IMR-90 (cell line): Measurements from ENCODE around the gene SLCO1B1. TPM values are rescaled to one million over a fixed set of nuclear protein-coding genes. Genes with fewer than 3 reads are reported as not detected.

Experiments used
- ATAC-seq: fragments of 200-7000 bp; cut with Tn5 transposase; 2 replicates; pipeline ENCODE4 v1.9.1; 2020; ENCODE audit warnings: low read depth, mild to moderate bottlenecking, moderate library complexity
- BruUV-seq: library from RNA; stranded (reverse); fragments of 400-500 nt; replicated peaks from 2 replicates; lab custom pipeline; 2021; lab: Mats Ljungman, UMichigan
- CTCF ChIA-PET: fragments of 300-600 bp; formaldehyde crosslinking; extraction: SDS; loops from one replicate; lab custom pipeline; 2021; ENCODE audit warnings: antibody characterized with exemption; lab: Yijun Ruan, JAX
- POLR2A ChIA-PET: fragments of 300-600 bp; sonication (Branson Sonifier 250); formaldehyde crosslinking; loops from one replicate; lab custom pipeline; 2022; ENCODE audit warnings: antibody characterized with exemption; ENCODE audit not compliant: unreplicated experiment; lab: Charles Lee
- DNase-seq: peaks from one replicate; pipeline ENCODE4 v3.0.0; 2013
- H2AFZ ChIP-seq: replicated peaks from 2 replicates; pipeline ENCODE3; 2013; ENCODE audit warnings: low read length, mild to moderate bottlenecking; ENCODE audit not compliant: poor library complexity
- H2AK5ac ChIP-seq: 2 replicates; pipeline ENCODE4 v1.6.1; 2013; ENCODE audit warnings: low read depth, low read length, inconsistent platforms
- H2AK9ac ChIP-seq: replicated peaks from 2 replicates; pipeline ENCODE3; 2013; ENCODE audit warnings: mild to moderate bottlenecking, low read depth, low read length, moderate library complexity; ENCODE audit not compliant: poor library complexity
- H2BK120ac ChIP-seq: 2 replicates; pipeline ENCODE4 v1.6.1; 2013; ENCODE audit warnings: low read depth, low read length, inconsistent platforms
- H2BK15ac ChIP-seq: 3 replicates; pipeline ENCODE4 v1.6.1; 2013; ENCODE audit warnings: low read depth, low read length, inconsistent platforms
- H2BK20ac ChIP-seq: 2 replicates; pipeline ENCODE4 v1.6.1; 2013; ENCODE audit warnings: low read depth, mild to moderate bottlenecking, inconsistent platforms, low read length, moderate library complexity
- H2BK5ac ChIP-seq: 2 replicates; pipeline ENCODE4 v1.6.1; 2013; ENCODE audit warnings: mild to moderate bottlenecking, low read depth, low read length, inconsistent platforms; ENCODE audit not compliant: poor library complexity, severe bottlenecking
- H3K14ac ChIP-seq: replicated peaks from 2 replicates; pipeline ENCODE4 v1.6.1; 2013; ENCODE audit warnings: low read depth, low read length, inconsistent platforms
- H3K18ac ChIP-seq: 2 replicates; pipeline ENCODE4 v1.6.1; 2013; ENCODE audit warnings: low read depth, low read length, control low read depth
- H3K23ac ChIP-seq: 2 replicates; pipeline ENCODE4 v1.6.1; 2013; ENCODE audit warnings: low read depth, low read length, inconsistent platforms
- H3K27ac ChIP-seq: 2 replicates; pipeline ENCODE4 v1.5.1; 2013; ENCODE audit warnings: mild to moderate bottlenecking, control low read depth, low read length; ENCODE audit not compliant: insufficient read depth
- H3K27me3 ChIP-seq: 2 replicates; pipeline ENCODE4 v1.6.1; 2013; ENCODE audit warnings: low read length; ENCODE audit not compliant: control insufficient read depth, insufficient read depth
- H3K36me3 ChIP-seq: 2 replicates; pipeline ENCODE4 v1.6.1; 2013; ENCODE audit warnings: low read length, mixed read lengths; ENCODE audit not compliant: control insufficient read depth, insufficient read depth
- H3K4ac ChIP-seq: 2 replicates; pipeline ENCODE4 v1.6.1; 2013; ENCODE audit warnings: low read depth, low read length, inconsistent platforms
- H3K4me1 ChIP-seq: 2 replicates; pipeline ENCODE4 v1.6.1; 2013; ENCODE audit warnings: low read length, mixed read lengths; ENCODE audit not compliant: control insufficient read depth, insufficient read depth
- H3K4me2 ChIP-seq: 2 replicates; pipeline ENCODE4 v1.6.1; 2013; ENCODE audit warnings: low read depth, mild to moderate bottlenecking, control low read depth, low read length, moderate library complexity
- H3K4me3 ChIP-seq: 2 replicates; pipeline ENCODE4 v1.5.1; 2013; ENCODE audit warnings: low read depth, mild to moderate bottlenecking, control low read depth, low read length, moderate library complexity; ENCODE audit not compliant: insufficient read depth
- H3K56ac ChIP-seq: 2 replicates; pipeline ENCODE4 v1.6.1; 2013; ENCODE audit warnings: low read length, inconsistent platforms; ENCODE audit not compliant: insufficient read depth; ENCODE audit errors: extremely low read depth
- H3K79me1 ChIP-seq, 2 experiments: 2 replicates each; pipeline ENCODE4 v1.6.1; 2013; ENCODE audit warnings: low read length in 2 of 2, inconsistent platforms in 1 of 2, low read depth in 1 of 2
- H3K9ac ChIP-seq: 2 replicates; pipeline ENCODE4 v1.6.1; 2013; ENCODE audit warnings: low read depth, low read length, control low read depth
- H3K9me1 ChIP-seq: 2 replicates; pipeline ENCODE4 v1.6.1; 2013; ENCODE audit warnings: low read length, inconsistent platforms; ENCODE audit not compliant: insufficient read depth
- H3K9me3 ChIP-seq: 2 replicates; pipeline ENCODE4 v1.6.1; 2013; ENCODE audit warnings: low read length; ENCODE audit not compliant: control insufficient read depth, insufficient read depth
- H4K20me1 ChIP-seq: 2 replicates; pipeline ENCODE4 v1.6.1; 2013; ENCODE audit warnings: low read length, inconsistent platforms; ENCODE audit not compliant: insufficient read depth
- H4K5ac ChIP-seq: 2 replicates; pipeline ENCODE4 v1.6.1; 2013; ENCODE audit warnings: mild to moderate bottlenecking, low read depth, low read length, control low read depth
- H4K8ac ChIP-seq, 2 experiments: 2 replicates each; pipeline ENCODE4 v1.6.1; 2013; ENCODE audit warnings: low read depth in 2 of 2, low read length in 2 of 2, control low read depth in 1 of 2, inconsistent platforms in 1 of 2
- H4K91ac ChIP-seq: 2 replicates; pipeline ENCODE4 v1.6.1; 2013; ENCODE audit warnings: low read depth, low read length, inconsistent platforms; ENCODE audit not compliant: insufficient read depth
- FOS ChIP-seq: fragments of 150-350 bp; IDR thresholded peaks from 2 replicates; pipeline ENCODE4 v1.6.1; 2016; ENCODE audit warnings: low read depth, low read length
- MAZ ChIP-seq: IDR thresholded peaks from 2 replicates; pipeline ENCODE4 v1.6.1; 2012; ENCODE audit warnings: low read depth, mild to moderate bottlenecking, low read length, improper control_type of control experiment, moderate library complexity, borderline replicate concordance
- NFE2L2 ChIP-seq: fragments of 150-350 bp; IDR thresholded peaks from 2 replicates; pipeline ENCODE4 v1.6.1; 2016; ENCODE audit warnings: low read depth, mild to moderate bottlenecking, low read length
- RAD21 ChIP-seq: IDR thresholded peaks from 2 replicates; pipeline ENCODE4 v1.6.1; 2012; ENCODE audit warnings: low read length, improper control_type of control experiment
- SMC3 ChIP-seq: fragments of 150-350 bp; IDR thresholded peaks from 2 replicates; pipeline ENCODE4 v1.6.1; 2016; ENCODE audit warnings: low read depth, mild to moderate bottlenecking, antibody characterized with exemption, low read length, moderate library complexity
- WGBS, 2 experiments: methylation state at CpG; one replicate each; pipeline versions ENCODE4 v1.1.5 to v1.1.7; 2013; ENCODE audit warnings: missing lambda C conversion rate in 2 of 2; ENCODE audit not compliant: insufficient read length in 1 of 2; ENCODE audit errors: extremely low coverage in 2 of 2; 5-methylcytosine and 5-hydroxymethylcytosine counted together
- dilution Hi-C: fragments of 300-500 bp; cut with HindIII; formaldehyde crosslinking; loops from one replicate; pipeline ENCODE4 v1.14.3; 2018; ENCODE audit warnings: low sequenced_read_pairs; ENCODE audit not compliant: unreplicated experiment
- in situ Hi-C: fragments of 300-500 bp; cut with MboI; formaldehyde crosslinking; loops from 3 replicates; pipeline ENCODE4 v1.14.3; 2019; ENCODE audit warnings: low sequenced_read_pairs, inconsistent platforms, mixed read lengths
- intact Hi-C: fragments of 100-400 bp; cut with micrococcal nuclease; formaldehyde crosslinking; loops from 2 replicates; pipeline ENCODE4 v1.10.0; 2022
- polyA plus RNA-seq, 3 experiments: library from polyadenylated mRNA; depleted of rRNA; stranded (reverse); fragments of >200 nt; gene quantifications; 2 replicates each; pipeline ENCODE4 v1.2.3, GENCODE V29; 2012; ENCODE audit warnings: low replicate concordance in 1 of 3
- total RNA-seq: library from RNA; depleted of rRNA; stranded (reverse); fragments of >200 nt; gene quantifications from 2 replicates; pipeline ENCODE4 v1.2.3, GENCODE V29; 2012
- TF ChIP-seq, protein P1 (sequence below): conservative IDR thresholded peaks from 2 replicates; pipeline ENCODE4 v1.5.1; 2012; ENCODE audit warnings: mild to moderate bottlenecking, low read depth, low read length, improper control_type of control experiment

Gene SLCO1B1
- total and polyA plus RNA-seq, 2 of the 4 experiments (the other 2 are of a cell fraction): not detected

DNA sequence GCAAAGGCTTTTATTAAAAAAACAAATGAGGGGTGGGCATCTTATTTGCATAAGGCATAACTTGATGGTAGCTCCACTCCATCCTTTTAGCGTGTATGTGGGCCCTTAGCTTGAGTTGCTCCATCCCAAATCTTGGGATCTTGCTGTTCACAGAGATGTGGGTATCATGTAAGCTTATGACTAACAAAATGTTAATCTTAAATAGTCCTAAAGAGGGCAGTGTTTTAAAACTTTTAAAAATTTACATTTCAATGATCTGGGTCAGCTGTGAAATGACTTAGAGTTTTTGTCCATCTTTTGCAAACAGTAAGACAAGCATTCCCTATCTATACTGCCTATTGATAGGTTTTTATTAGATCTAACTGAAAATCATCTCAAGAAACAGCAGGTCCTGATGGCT is 117.7 kb downstream of the SLCO1B1 start:
- Histone ChIP-seq H3K23ac (no peak overlapping the region), H2AK5ac (no peak overlapping the region), H2AFZ (no peak overlapping the region), H3K27me3 (no peaks in the 10 kb centered on the region), H2AK9ac (no peak overlapping the region), H3K4me1 (no peaks in the 10 kb centered on the region), H3K79me1 (no peaks in the 10 kb centered on the region), H4K8ac (no peak overlapping the region), H3K9me1 (no peaks in the 10 kb centered on the region), H3K4me2 (no peak overlapping the region), H2BK120ac (no peak overlapping the region), H2BK15ac (no peak overlapping the region), H3K56ac (no peak overlapping the region), H2BK20ac (no peak overlapping the region), H3K9ac (no peak overlapping the region), H2BK5ac (no peak overlapping the region), H3K4me3 (no peak overlapping the region), H3K36me3 (no peaks in the 10 kb centered on the region), H3K4ac (no peak overlapping the region), H3K27ac (no peak overlapping the region), H4K20me1 (no peaks in the 10 kb centered on the region), H3K9me3 (no peaks in the 10 kb centered on the region), H3K18ac (no peak overlapping the region), H3K14ac (no peak overlapping the region), H4K5ac (no peak overlapping the region), H4K91ac (no peak overlapping the region)
- DNase-seq (no peak), ATAC-seq (no peak)
- intact Hi-C loops (loop anchor here (5.0 kb wide), 1 partner anchor 204 kb away; no protein-coding TSS in a partner anchor), dilution Hi-C loops (no loop called here), in situ Hi-C loops (no loop called here)
- no peak for TF ChIP-seq MAZ
- TF ChIP-seq RAD21: no peak
- no peak for TF ChIP-seq SMC3
- no peak for TF ChIP-seq NFE2L2
- no peak for TF ChIP-seq FOS
- TF ChIP-seq, protein P1, sequence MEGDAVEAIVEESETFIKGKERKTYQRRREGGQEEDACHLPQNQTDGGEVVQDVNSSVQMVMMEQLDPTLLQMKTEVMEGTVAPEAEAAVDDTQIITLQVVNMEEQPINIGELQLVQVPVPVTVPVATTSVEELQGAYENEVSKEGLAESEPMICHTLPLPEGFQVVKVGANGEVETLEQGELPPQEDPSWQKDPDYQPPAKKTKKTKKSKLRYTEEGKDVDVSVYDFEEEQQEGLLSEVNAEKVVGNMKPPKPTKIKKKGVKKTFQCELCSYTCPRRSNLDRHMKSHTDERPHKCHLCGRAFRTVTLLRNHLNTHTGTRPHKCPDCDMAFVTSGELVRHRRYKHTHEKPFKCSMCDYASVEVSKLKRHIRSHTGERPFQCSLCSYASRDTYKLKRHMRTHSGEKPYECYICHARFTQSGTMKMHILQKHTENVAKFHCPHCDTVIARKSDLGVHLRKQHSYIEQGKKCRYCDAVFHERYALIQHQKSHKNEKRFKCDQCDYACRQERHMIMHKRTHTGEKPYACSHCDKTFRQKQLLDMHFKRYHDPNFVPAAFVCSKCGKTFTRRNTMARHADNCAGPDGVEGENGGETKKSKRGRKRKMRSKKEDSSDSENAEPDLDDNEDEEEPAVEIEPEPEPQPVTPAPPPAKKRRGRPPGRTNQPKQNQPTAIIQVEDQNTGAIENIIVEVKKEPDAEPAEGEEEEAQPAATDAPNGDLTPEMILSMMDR: 0 out of 2 replicates have a peak, but pooled peaks have one; percentile 14
- WGBS, 2 experiments: no CpG with 5 or more reads among the region's 1 CpG
- ChIA-PET CTCF (interaction anchor here (0.6 kb wide), 1 partner anchor 65 kb away, joined by 3 read pairs; no protein-coding TSS in a partner anchor), POLR2A (no interaction called here)
- BruUV-seq: no TSS peak
